SK-N-MC (cell line): Measurements from ENCODE around the gene NEUROG1.

Experiments
- EZH2 ChIP-seq: fragments of 200-600 bp; sonication (generic); IDR thresholded peaks from one replicate; pipeline ENCODE4 v1.6.1; 2017; ENCODE audit warnings: antibody characterized with exemption
- POLR2AphosphoS5 ChIP-seq: IDR thresholded peaks from 2 replicates; pipeline ENCODE4 v1.6.1; 2012; ENCODE audit warnings: mild to moderate bottlenecking, low read depth, low read length, borderline replicate concordance

DNA sequence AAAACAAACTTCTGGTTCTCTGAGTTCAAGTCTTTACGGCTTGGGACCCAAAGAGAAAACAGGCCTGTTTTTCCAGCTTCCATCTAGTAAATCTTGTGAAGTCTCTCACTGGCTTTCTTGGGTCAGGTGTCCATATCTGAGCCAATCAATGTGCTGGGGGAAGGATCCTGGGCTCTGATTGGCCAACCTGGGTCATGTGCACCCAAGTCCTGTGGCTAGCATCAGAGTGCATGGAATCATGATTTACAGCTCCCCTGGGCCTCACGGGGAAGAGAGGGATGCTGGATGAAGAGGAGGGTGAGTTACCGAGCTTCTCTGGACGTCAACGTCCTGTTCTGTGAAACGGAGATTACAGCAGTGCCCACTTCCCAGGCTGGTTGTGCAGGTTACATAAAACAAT, 23.6 kb upstream of the NEUROG1 start:
- TF ChIP-seq EZH2 (no peak), POLR2AphosphoS5 (no peak)
